ENCODE data around the gene SLC8A2.

The SLC8A2 gene

GRCh38 chr19:47505506-47505905 lies 33.8 kb upstream of the SLC8A2 start:
- TF ChIP-seq, protein P1, sequence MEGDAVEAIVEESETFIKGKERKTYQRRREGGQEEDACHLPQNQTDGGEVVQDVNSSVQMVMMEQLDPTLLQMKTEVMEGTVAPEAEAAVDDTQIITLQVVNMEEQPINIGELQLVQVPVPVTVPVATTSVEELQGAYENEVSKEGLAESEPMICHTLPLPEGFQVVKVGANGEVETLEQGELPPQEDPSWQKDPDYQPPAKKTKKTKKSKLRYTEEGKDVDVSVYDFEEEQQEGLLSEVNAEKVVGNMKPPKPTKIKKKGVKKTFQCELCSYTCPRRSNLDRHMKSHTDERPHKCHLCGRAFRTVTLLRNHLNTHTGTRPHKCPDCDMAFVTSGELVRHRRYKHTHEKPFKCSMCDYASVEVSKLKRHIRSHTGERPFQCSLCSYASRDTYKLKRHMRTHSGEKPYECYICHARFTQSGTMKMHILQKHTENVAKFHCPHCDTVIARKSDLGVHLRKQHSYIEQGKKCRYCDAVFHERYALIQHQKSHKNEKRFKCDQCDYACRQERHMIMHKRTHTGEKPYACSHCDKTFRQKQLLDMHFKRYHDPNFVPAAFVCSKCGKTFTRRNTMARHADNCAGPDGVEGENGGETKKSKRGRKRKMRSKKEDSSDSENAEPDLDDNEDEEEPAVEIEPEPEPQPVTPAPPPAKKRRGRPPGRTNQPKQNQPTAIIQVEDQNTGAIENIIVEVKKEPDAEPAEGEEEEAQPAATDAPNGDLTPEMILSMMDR (IDR thresholded peaks at IDR 0.05; ENCODE audit: low read depth, low read length, missing control alignments), result no peak
- no peak for DNase-seq (ENCODE audit: extremely low read depth, low read depth)
- H3K4me3 ChIP-seq (replicated peaks; ENCODE audit: low read depth, low read length), result no peak overlapping the region

- H3K4me3 ChIP-seq (replicated peaks; ENCODE audit: low read depth, low read length), result no peak overlapping the region
- no peak for DNase-seq (ENCODE audit: extremely low read depth, low read depth)
- TF ChIP-seq, protein P1 (IDR thresholded peaks at IDR 0.05; ENCODE audit: low read depth, low read length, missing control alignments), result no peak
These were observed 32.1 kb upstream of the SLC8A2 start for GRCh38 chr19:47503826-47504150.

GRCh38 chr19:47503130-47503825 lies 31.6 kb upstream of the SLC8A2 start:
- TF ChIP-seq, protein P1 (IDR thresholded peaks at IDR 0.05; ENCODE audit: low read depth, low read length, missing control alignments), result no peak

DNA sequence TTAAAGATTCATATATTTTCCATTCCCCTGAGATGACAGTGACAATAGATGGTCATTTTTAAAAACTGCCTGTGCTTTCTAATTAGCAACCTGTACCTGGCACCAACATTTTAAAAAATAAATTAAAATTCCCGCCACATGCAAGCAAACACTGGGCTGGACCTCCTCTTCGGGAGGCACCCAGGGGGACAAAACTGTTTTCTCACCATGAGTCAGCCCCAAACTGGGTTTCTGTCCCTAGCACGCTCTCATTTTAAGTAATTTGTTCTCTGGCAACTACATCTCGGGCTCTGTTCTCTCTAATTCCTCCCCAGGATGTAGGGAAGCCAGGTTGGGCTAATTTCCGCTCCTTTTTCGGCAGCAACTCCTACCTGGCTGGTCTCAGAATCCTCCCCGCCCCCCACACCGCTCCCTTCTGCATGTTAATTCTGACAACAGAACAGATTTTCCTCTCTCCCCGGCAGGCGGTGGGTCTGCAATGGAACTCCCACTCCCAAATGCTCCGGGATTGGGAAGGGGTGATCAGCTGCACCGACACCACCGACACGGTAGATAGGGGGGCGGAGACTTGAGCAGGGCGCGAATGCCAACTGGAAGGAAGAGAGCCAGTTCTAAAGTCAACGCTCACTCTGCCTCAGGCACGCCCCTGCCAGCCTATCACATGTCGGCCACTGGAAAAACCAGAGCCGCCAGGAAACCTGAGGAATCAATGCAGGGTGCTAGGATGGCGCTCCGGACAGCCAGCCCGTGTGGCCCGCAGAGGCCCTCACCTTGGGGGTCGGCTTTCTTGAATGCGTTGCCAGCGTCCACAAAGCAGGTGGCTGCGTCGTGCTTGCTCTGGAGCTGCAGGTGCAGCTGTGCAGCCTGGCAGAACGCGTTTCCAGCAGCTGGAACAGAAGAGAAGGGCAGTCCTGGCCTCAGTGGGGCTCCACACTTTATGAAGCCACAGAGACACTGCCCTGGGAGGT lies 28.5 kb upstream of the SLC8A2 start:
- TF ChIP-seq, protein P1 (IDR thresholded peaks at IDR 0.05; ENCODE audit: low read depth, low read length, missing control alignments), result no peak
- no peak for DNase-seq (ENCODE audit: extremely low read depth, low read depth)
- H3K4me3 ChIP-seq (replicated peaks; ENCODE audit: low read depth, low read length), result no peak overlapping the region

More at GRCh38 chr19:47503130-47503825, 31.6 kb upstream of the SLC8A2 start:
- no peak overlapping the region for H3K4me3 ChIP-seq (replicated peaks; ENCODE audit: low read depth, low read length)
- DNase-seq (ENCODE audit: extremely low read depth, low read depth), result no peak

DNA sequence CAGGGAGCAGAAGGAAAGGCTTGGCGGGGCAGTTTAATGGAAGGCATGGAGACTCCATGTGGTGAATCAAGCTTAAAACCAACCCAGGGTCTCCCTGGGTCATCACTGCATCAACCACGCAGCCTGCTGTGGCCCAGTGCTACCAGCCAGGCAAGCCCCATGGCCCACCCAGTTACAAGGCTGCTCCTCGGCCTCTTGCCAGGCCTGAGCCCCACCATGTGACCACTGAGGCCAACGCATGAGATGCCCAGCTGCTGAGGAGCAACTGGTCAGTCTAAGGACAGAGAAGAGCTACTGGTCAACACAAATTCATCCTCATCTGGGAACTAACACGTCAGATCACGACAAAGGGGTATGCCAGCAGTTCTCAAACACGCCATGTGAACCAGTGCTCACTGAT lies 27.7 kb upstream of the SLC8A2 start:
- no peak for DNase-seq (ENCODE audit: extremely low read depth, low read depth)

DNA sequence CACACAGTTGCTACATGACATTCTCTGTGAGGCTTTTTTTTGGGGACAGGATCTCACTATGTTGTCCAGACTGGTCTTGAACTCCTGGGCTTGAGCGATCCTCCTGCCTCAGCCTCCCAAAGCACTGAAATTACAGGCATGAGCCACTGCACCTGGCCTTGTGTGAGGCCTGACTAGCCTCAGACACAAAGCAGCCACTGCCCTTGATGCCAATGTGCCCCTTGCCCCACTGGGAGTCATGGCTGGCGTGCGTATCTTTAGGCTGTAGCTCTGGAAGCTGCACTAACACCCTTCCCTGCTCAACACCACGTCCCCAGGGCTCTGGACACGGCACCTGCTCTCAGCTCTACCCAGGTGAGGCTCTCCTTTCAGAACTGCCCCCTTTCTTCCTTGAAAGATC lies 26.9 kb upstream of the SLC8A2 start:
- no peak overlapping the region for H3K4me3 ChIP-seq (replicated peaks; ENCODE audit: low read depth, low read length)
- TF ChIP-seq, protein P1 (IDR thresholded peaks at IDR 0.05; ENCODE audit: low read depth, low read length, missing control alignments), result no peak
- DNase-seq (ENCODE audit: extremely low read depth, low read depth), result no peak

More for the DNA sequence above, 27.7 kb upstream of the SLC8A2 start:
- TF ChIP-seq, protein P1 (IDR thresholded peaks at IDR 0.05; ENCODE audit: low read depth, low read length, missing control alignments), result no peak
- H3K4me3 ChIP-seq (replicated peaks; ENCODE audit: low read depth, low read length), result no peak overlapping the region

All from HFF-Myc (cell line).